Activated T-cell treated with anti-CD3 and anti-CD28 coated beads, Interleukin-2, amount 50 U/mL, for 72 hours (primary cell): ENCODE results near the gene YAF2. TPM values are rescaled to one million over a fixed set of nuclear protein-coding genes. Genes with fewer than 3 reads are reported as not detected.
"Not testable (repeated sequence)": the region's sequence is repeated elsewhere in the genome, so short reads cannot be mapped to it uniquely, and the experiment has no call there.

Source experiments
- ATAC-seq, 2 donors: fragments of 150-1000 bp; cut with Tn5 transposase; replicated peaks in 1 of 2; 2 replicates each; pipeline ENCODE4 v1.10.0; 2021; ENCODE audit warnings: moderate library complexity in 2 of 2, mild to moderate bottlenecking in 1 of 2
- DNase-seq, 2 donors: peaks; one replicate each; pipeline ENCODE4 v3.0.0; 2021 to 2022; ENCODE audit warnings: mixed read lengths in 1 of 2
- H3K27ac Mint-ChIP-seq: one replicate; pipeline ENCODE4 v1.8.0; 2022; ENCODE audit warnings: mild to moderate bottlenecking, moderate library complexity, mixed read lengths
- H3K27me3 Mint-ChIP-seq: one replicate; pipeline ENCODE4 v1.8.0; 2022; ENCODE audit warnings: low read depth, mixed read lengths
- H3K36me3 Mint-ChIP-seq, 2 donors: one replicate each; pipeline ENCODE4 v1.8.0; 2022; ENCODE audit warnings: mixed read lengths in 2 of 2, mild to moderate bottlenecking in 1 of 2; ENCODE audit not compliant: insufficient read depth in 2 of 2
- H3K4me1 Mint-ChIP-seq: one replicate; pipeline ENCODE4 v1.8.0; 2022; ENCODE audit warnings: low read depth, mixed read lengths
- H3K4me3 Mint-ChIP-seq, 2 donors: one replicate each; pipeline ENCODE4 v1.8.0; 2022; ENCODE audit warnings: mild to moderate bottlenecking in 2 of 2, mixed read lengths in 2 of 2, moderate library complexity in 2 of 2
- H3K9me3 Mint-ChIP-seq, 2 donors: one replicate each; pipeline ENCODE4 v1.8.0; 2022; ENCODE audit warnings: mixed read lengths in 2 of 2
- total RNA-seq, 2 donors: library from RNA; stranded (reverse); gene quantifications; one replicate each; pipeline ENCODE4 v1.2.3, GENCODE V29; 2022

Gene YAF2
- total RNA-seq, 2 donors from 2014 or later = 71.8 to 77.2 TPM

GRCh38 chr12:42237052-42237852, 796 bp downstream of the YAF2 start:
- no peaks in the 10 kb centered on the region for H3K9me3 Mint-ChIP-seq
- peaks cover 56% of the 10 kb centered on the region for H3K4me1 Mint-ChIP-seq
- peak; percentile 80 to 82 for DNase-seq
- peak; percentile 82 to 88 for ATAC-seq
- H3K27me3 Mint-ChIP-seq = no peaks in the 10 kb centered on the region
- peak overlapping the region; percentile 87 to 89 for H3K4me3 Mint-ChIP-seq
- peak overlapping the region; percentile 64 for H3K27ac Mint-ChIP-seq
- H3K36me3 Mint-ChIP-seq = peaks cover 5 to 19% of the 10 kb centered on the region in 2 donors

DNA sequence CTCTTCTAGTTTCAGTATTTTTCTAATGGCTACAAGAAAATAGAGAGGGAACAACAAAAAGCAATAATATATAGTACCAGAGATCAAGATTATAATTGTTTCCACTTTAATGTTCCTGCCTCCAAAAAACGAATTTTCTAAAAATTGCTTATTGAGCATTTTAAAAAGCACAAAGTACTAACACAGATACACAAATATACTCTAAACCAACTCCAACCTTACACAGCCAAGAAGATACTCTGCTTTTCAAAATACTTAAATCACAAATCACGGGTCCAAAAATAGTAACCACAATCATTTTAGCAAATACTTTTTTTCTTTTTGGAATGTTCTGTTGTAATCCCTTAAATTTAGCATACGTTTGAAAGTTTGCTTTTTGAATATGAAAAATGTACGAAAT, 2.0 kb downstream of the YAF2 start:
- Mint-ChIP-seq H3K4me3 (peak overlapping the region; percentile 52 to 87), H3K36me3 (peaks cover 5 to 19% of the 10 kb centered on the region in 2 donors), H3K27me3 (no peaks in the 10 kb centered on the region), H3K4me1 (peaks cover 61% of the 10 kb centered on the region), H3K27ac (peak overlapping the region; percentile 82), H3K9me3 (no peaks in the 10 kb centered on the region)
- DNase-seq = no peak
- ATAC-seq = no peak

GRCh38 chr12:42235426-42235825, 2.6 kb downstream of the YAF2 start:
- Mint-ChIP-seq H3K27me3 (no peaks in the 10 kb centered on the region), H3K27ac (peak overlapping the region; percentile 64), H3K9me3 (no peaks in the 10 kb centered on the region), H3K36me3 (peaks cover 6 to 21% of the 10 kb centered on the region in 2 donors), H3K4me1 (peaks cover 65% of the 10 kb centered on the region), H3K4me3 (peak overlapping the region in 1 of 2 donors; percentile 87)
- DNase-seq = no peak
- ATAC-seq = no peak

- Mint-ChIP-seq H3K4me1 (peaks cover 70% of the 10 kb centered on the region), H3K27me3 (no peaks in the 10 kb centered on the region), H3K9me3 (no peaks in the 10 kb centered on the region), H3K36me3 (peaks cover 9 to 25% of the 10 kb centered on the region in 2 donors), H3K27ac (peak overlapping the region; percentile 64), H3K4me3 (peak overlapping the region in 1 of 2 donors; percentile 87)
- ATAC-seq = no peak
- no peak for DNase-seq
These were observed 3.1 kb downstream of the YAF2 start for GRCh38 chr12:42234970-42235369.

- H3K27ac Mint-ChIP-seq, DNase-seq, ATAC-seq, H3K4me3 Mint-ChIP-seq, H3K27me3 Mint-ChIP-seq, H3K9me3 Mint-ChIP-seq: not testable (repeated sequence)
- H3K36me3 Mint-ChIP-seq = peaks cover 9 to 17% of the 10 kb centered on the region in 2 donors
- peaks cover 25% of the 10 kb centered on the region for H3K4me1 Mint-ChIP-seq
These were observed 10.5 kb downstream of the YAF2 start for GRCh38 chr12:42227525-42227924.

- not testable (repeated sequence) for H3K27me3 Mint-ChIP-seq, H3K9me3 Mint-ChIP-seq, DNase-seq, H3K4me3 Mint-ChIP-seq, H3K27ac Mint-ChIP-seq, ATAC-seq
- Mint-ChIP-seq H3K4me1 (peaks cover 22% of the 10 kb centered on the region), H3K36me3 (peaks cover 5 to 10% of the 10 kb centered on the region in 2 donors)
These were observed 13.5 kb downstream of the YAF2 start for GRCh38 chr12:42224501-42224900.

DNA sequence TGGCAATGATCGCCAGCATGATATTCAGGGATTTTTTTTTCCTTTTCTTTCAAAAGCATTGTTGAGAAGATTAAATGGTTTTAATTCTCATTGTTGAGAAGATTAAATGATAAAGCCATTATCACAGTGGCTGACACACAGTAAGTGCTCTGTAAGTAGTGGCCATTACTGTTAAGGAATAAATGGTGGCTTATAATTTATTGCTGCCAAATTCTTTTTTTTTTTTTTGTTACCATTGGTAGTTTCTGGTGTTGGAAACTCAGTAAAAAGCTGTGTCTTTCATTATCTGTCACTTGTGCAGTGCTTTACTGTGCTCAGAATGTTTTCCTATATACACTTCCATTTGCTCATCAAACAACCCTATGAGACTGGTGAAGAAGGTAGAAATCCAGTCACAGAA, 15.3 kb downstream of the YAF2 start:
- Mint-ChIP-seq H3K27me3 (no peaks in the 10 kb centered on the region), H3K36me3 (peaks cover 5 to 10% of the 10 kb centered on the region in 2 donors), H3K4me3 (no peak overlapping the region), H3K27ac (no peak overlapping the region), H3K4me1 (peaks cover 22% of the 10 kb centered on the region), H3K9me3 (no peaks in the 10 kb centered on the region)
- no peak for ATAC-seq
- no peak for DNase-seq

DNA sequence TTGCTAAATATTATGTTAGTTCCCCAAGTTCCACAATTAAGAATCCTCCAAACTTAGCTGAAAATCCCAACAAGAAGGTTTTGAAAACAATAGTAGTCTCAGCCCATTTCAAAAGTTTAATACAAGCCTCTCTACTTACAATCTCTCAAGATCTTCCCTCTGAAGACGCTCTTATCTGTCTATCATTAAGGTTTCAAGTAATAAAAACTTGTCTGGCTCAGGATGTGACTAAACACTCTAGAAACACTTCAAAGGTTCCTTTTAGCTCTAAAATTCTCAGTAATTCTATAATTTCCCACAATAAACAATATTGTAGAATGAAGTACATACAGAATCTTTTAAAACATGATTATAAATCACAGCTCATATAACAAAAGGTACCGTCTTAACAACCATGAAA, 16.3 kb downstream of the YAF2 start:
- Mint-ChIP-seq H3K27me3 (no peaks in the 10 kb centered on the region), H3K36me3 (peaks cover 5 to 10% of the 10 kb centered on the region in 2 donors), H3K9me3 (no peaks in the 10 kb centered on the region), H3K27ac (peak overlapping the region; percentile 43), H3K4me3 (peak overlapping the region in 1 of 2 donors; percentile 64), H3K4me1 (peaks cover 22% of the 10 kb centered on the region)
- ATAC-seq = no peak
- no peak for DNase-seq

- H3K4me1 Mint-ChIP-seq = peaks cover 20% of the 10 kb centered on the region
- no peaks in the 10 kb centered on the region for H3K27me3 Mint-ChIP-seq
- no peak for ATAC-seq
- no peak for DNase-seq
- no peak overlapping the region for H3K27ac Mint-ChIP-seq
- no peaks in the 10 kb centered on the region for H3K36me3 Mint-ChIP-seq
- no peak overlapping the region for H3K4me3 Mint-ChIP-seq
- no peaks in the 10 kb centered on the region for H3K9me3 Mint-ChIP-seq
These were observed 20.4 kb downstream of the YAF2 start for GRCh38 chr12:42217656-42218055.

DNA sequence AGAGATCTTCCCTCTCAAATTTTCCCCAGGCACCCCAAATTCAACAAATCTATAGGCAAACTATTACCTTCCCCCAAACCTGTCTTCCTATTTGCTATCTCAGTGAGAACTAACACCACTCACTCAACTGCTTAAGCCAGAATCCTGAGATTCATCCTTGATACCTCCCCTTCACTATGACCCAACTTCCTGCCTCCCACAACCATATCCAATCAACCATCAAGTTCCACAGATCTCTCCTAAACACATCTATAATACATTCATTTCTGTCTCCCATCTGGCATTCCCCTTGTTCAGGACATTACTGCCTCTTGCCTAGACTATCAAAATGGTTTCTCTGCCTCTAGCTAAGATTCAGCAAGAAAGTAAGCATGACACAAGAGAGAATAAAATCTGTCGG, 21.3 kb downstream of the YAF2 start:
- ATAC-seq (peak in 1 of 2 donors; percentile 21), DNase-seq (no peak)
- no peaks in the 10 kb centered on the region for H3K9me3 Mint-ChIP-seq
- no peaks in the 10 kb centered on the region for H3K36me3 Mint-ChIP-seq
- H3K27me3 Mint-ChIP-seq = no peaks in the 10 kb centered on the region
- peak overlapping the region; percentile 1 for H3K27ac Mint-ChIP-seq
- no peak overlapping the region for H3K4me3 Mint-ChIP-seq
- H3K4me1 Mint-ChIP-seq = peaks cover 11% of the 10 kb centered on the region

GRCh38 chr12:42215759-42216158, 22.3 kb downstream of the YAF2 start:
- DNase-seq, H3K4me3 Mint-ChIP-seq, H3K4me1 Mint-ChIP-seq, H3K27me3 Mint-ChIP-seq, H3K9me3 Mint-ChIP-seq, H3K27ac Mint-ChIP-seq, ATAC-seq, H3K36me3 Mint-ChIP-seq: not testable (repeated sequence)

DNA sequence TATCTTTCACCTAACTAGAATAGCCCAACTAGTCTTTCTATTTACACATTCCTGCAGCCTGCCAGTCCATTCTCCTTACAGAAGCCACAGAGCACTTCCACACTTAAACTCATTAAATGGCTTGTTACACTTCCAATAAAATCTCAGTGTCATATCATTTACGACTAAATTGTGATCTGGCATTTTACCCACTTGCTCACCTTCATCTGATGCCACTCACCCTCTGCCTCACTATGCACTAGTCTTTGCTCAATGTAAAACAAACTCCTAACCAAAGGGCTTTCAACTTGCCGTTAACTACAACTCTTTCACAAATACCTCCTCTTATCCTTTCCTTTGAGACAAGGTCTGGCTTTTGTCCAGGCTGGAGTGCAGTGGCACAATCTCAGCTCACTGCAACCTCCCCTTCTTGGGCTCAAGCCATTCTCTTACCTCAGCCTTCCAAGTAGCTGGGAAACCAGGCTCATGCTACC, 24.1 kb downstream of the YAF2 start:
- ATAC-seq (no peak), DNase-seq (no peak)
- H3K27ac Mint-ChIP-seq = no peak overlapping the region
- no peaks in the 10 kb centered on the region for H3K27me3 Mint-ChIP-seq
- H3K4me1 Mint-ChIP-seq = peaks cover 6% of the 10 kb centered on the region
- H3K36me3 Mint-ChIP-seq = peaks cover 0 to 5% of the 10 kb centered on the region in 2 donors
- no peaks in the 10 kb centered on the region for H3K9me3 Mint-ChIP-seq
- H3K4me3 Mint-ChIP-seq = no peak overlapping the region

DNA sequence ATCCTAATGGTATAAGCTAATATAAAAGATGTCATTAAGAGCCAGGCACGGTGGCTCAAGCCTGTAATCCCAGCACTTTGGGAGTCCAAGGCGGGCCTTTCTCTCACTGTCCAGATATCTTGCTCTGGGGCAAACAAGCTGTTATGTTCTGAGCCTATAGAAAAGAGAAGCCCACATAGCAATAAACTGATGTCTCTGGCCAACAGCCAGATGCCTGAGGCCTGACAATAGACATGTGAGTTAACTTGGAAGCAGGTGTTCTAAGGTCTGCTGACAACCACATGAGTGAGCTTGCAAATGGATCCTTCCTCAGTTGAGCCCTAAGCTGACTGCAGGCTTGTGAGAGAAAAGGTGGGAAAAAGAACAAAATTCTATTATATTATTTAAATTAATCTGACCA, 25.0 kb downstream of the YAF2 start:
- Mint-ChIP-seq H3K9me3 (no peaks in the 10 kb centered on the region), H3K27ac (no peak overlapping the region), H3K27me3 (no peaks in the 10 kb centered on the region), H3K36me3 (peaks cover 0 to 7% of the 10 kb centered on the region in 2 donors), H3K4me3 (no peak overlapping the region), H3K4me1 (peaks cover 6% of the 10 kb centered on the region)
- ATAC-seq (no peak), DNase-seq (no peak)
